Measurements from ENCODE around the gene LDLRAD4. TPM values are rescaled to one million over a fixed set of nuclear protein-coding genes. Genes with fewer than 3 reads are reported as not detected.

The LDLRAD4 gene
- total and polyA plus RNA-seq, 5 donors from 2014 or later, result 42.4 to 207 (median 49.8) TPM

GRCh38 chr18:13430663-13431062 is 212.1 kb downstream of the LDLRAD4 start:
- H3K9me3 ChIP-seq (ENCODE audit: control insufficient read depth in 2 of 2, low read length in 2 of 2), result no peaks in the 10 kb centered on the region
- peaks cover 10% of the 10 kb centered on the region for H3K4me1 ChIP-seq (ENCODE audit: control insufficient read depth, insufficient read depth, low read length, poor library complexity, severe bottlenecking)
- Mint-ChIP-seq H3K4me3 (no peak overlapping the region), H3K4me1 (peaks cover 12 to 75% (median 50%) of the 10 kb centered on the region in 4 donors), H3K27ac (peak overlapping the region in 1 of 3 donors; percentile 61), H3K27me3 (no peaks in the 10 kb centered on the region), H3K9me3 (no peaks in the 10 kb centered on the region), H3K36me3 (peaks cover 33% of the 10 kb centered on the region)
- DNase-seq, result no peak
- no peak for ATAC-seq (ENCODE audit: low read depth in 2 of 2)
- H3K27me3 ChIP-seq (ENCODE audit: control insufficient read depth, insufficient read depth, low read length), result no peaks in the 10 kb centered on the region
- peak overlapping the region; percentile 1 for H3K27ac ChIP-seq (ENCODE audit: insufficient read depth, low read length, poor library complexity, severe bottlenecking)
- peaks cover 16% of the 10 kb centered on the region for H3K36me3 ChIP-seq (ENCODE audit: control insufficient read depth, insufficient read depth, low read length)
- no peak overlapping the region for H3K4me3 ChIP-seq (ENCODE audit: low read depth, low read length)

GRCh38 chr18:13431886-13432285 is 213.3 kb downstream of the LDLRAD4 start:
- DNase-seq, result no peak
- H3K9me3 ChIP-seq (ENCODE audit: control insufficient read depth in 2 of 2, low read length in 2 of 2), result no peaks in the 10 kb centered on the region
- no peak overlapping the region for H3K27ac ChIP-seq (ENCODE audit: insufficient read depth, low read length, poor library complexity, severe bottlenecking)
- H3K27me3 ChIP-seq (ENCODE audit: control insufficient read depth, insufficient read depth, low read length), result no peaks in the 10 kb centered on the region
- peaks cover 24 to 77% (median 57%) of the 10 kb centered on the region in 4 donors for H3K4me1 Mint-ChIP-seq
- no peak for ATAC-seq (ENCODE audit: low read depth in 2 of 2)
- H3K4me3 ChIP-seq (ENCODE audit: low read depth, low read length), result no peak overlapping the region
- H3K27ac Mint-ChIP-seq, result peak overlapping the region in 1 of 3 donors; percentile 61
- peaks cover 16% of the 10 kb centered on the region for H3K36me3 ChIP-seq (ENCODE audit: control insufficient read depth, insufficient read depth, low read length)
- H3K9me3 Mint-ChIP-seq, result no peaks in the 10 kb centered on the region
- peaks cover 20% of the 10 kb centered on the region for H3K4me1 ChIP-seq (ENCODE audit: control insufficient read depth, insufficient read depth, low read length, poor library complexity, severe bottlenecking)
- H3K4me3 Mint-ChIP-seq, result peak overlapping the region in 1 of 4 donors; percentile 21
- peaks cover 27% of the 10 kb centered on the region for H3K36me3 Mint-ChIP-seq
- no peaks in the 10 kb centered on the region for H3K27me3 Mint-ChIP-seq

GRCh38 chr18:13433125-13433524 is 214.6 kb downstream of the LDLRAD4 start:
- Mint-ChIP-seq H3K4me1 (peaks cover 24 to 85% (median 62%) of the 10 kb centered on the region in 4 donors), H3K27ac (peak overlapping the region; percentile 61 to 84 (median 64))

GRCh38 chr18:13433685-13434084 is 215.1 kb downstream of the LDLRAD4 start:
- H3K4me1 ChIP-seq (ENCODE audit: control insufficient read depth, insufficient read depth, low read length, poor library complexity, severe bottlenecking), result peaks cover 38% of the 10 kb centered on the region
- no peak overlapping the region for H3K4me3 ChIP-seq (ENCODE audit: low read depth, low read length)
- H3K36me3 ChIP-seq (ENCODE audit: control insufficient read depth, insufficient read depth, low read length), result peaks cover 12% of the 10 kb centered on the region
- Mint-ChIP-seq H3K4me1 (peaks cover 29 to 85% (median 65%) of the 10 kb centered on the region in 4 donors), H3K36me3 (peaks cover 21% of the 10 kb centered on the region), H3K27me3 (no peaks in the 10 kb centered on the region), H3K4me3 (no peak overlapping the region), H3K27ac (no peak overlapping the region), H3K9me3 (no peaks in the 10 kb centered on the region)
- no peaks in the 10 kb centered on the region for H3K9me3 ChIP-seq (ENCODE audit: control insufficient read depth in 2 of 2, low read length in 2 of 2)
- no peaks in the 10 kb centered on the region for H3K27me3 ChIP-seq (ENCODE audit: control insufficient read depth, insufficient read depth, low read length)
- ATAC-seq (ENCODE audit: low read depth in 2 of 2) (no peak), DNase-seq (no peak)
- no peak overlapping the region for H3K27ac ChIP-seq (ENCODE audit: insufficient read depth, low read length, poor library complexity, severe bottlenecking)

More at GRCh38 chr18:13433125-13433524, 214.6 kb downstream of the LDLRAD4 start:
- ATAC-seq (ENCODE audit: low read depth in 2 of 2) (no peak), DNase-seq (peak in 1 of 3 donors; percentile 27)
- Histone ChIP-seq H3K9me3 (ENCODE audit: control insufficient read depth in 2 of 2, low read length in 2 of 2) (no peaks in the 10 kb centered on the region), H3K27me3 (ENCODE audit: control insufficient read depth, insufficient read depth, low read length) (no peaks in the 10 kb centered on the region), H3K27ac (ENCODE audit: insufficient read depth, low read length, poor library complexity, severe bottlenecking) (peak overlapping the region; percentile 27), H3K4me3 (ENCODE audit: low read depth, low read length) (no peak overlapping the region), H3K36me3 (ENCODE audit: control insufficient read depth, insufficient read depth, low read length) (peaks cover 12% of the 10 kb centered on the region), H3K4me1 (ENCODE audit: control insufficient read depth, insufficient read depth, low read length, poor library complexity, severe bottlenecking) (peaks cover 32% of the 10 kb centered on the region)
- Mint-ChIP-seq H3K4me3 (peak overlapping the region in 2 of 4 donors; percentile 39 to 63), H3K36me3 (peaks cover 23% of the 10 kb centered on the region), H3K27me3 (no peaks in the 10 kb centered on the region), H3K9me3 (no peaks in the 10 kb centered on the region)

GRCh38 chr18:13434854-13435253 is 216.3 kb downstream of the LDLRAD4 start:
- Mint-ChIP-seq H3K27ac (peak overlapping the region in 1 of 3 donors; percentile 89), H3K4me1 (peaks cover 34 to 88% (median 63%) of the 10 kb centered on the region in 4 donors), H3K27me3 (no peaks in the 10 kb centered on the region), H3K4me3 (peak overlapping the region in 1 of 4 donors; percentile 28), H3K36me3 (peaks cover 15% of the 10 kb centered on the region), H3K9me3 (no peaks in the 10 kb centered on the region)
- DNase-seq (no peak), ATAC-seq (ENCODE audit: low read depth in 2 of 2) (no peak)
- Histone ChIP-seq H3K27me3 (ENCODE audit: control insufficient read depth, insufficient read depth, low read length) (no peaks in the 10 kb centered on the region), H3K9me3 (ENCODE audit: control insufficient read depth in 2 of 2, low read length in 2 of 2) (no peaks in the 10 kb centered on the region), H3K4me1 (ENCODE audit: control insufficient read depth, insufficient read depth, low read length, poor library complexity, severe bottlenecking) (peaks cover 45% of the 10 kb centered on the region), H3K36me3 (ENCODE audit: control insufficient read depth, insufficient read depth, low read length) (peaks cover 13% of the 10 kb centered on the region), H3K4me3 (ENCODE audit: low read depth, low read length) (no peak overlapping the region), H3K27ac (ENCODE audit: insufficient read depth, low read length, poor library complexity, severe bottlenecking) (peak overlapping the region; percentile 36)

- Mint-ChIP-seq H3K27me3 (no peaks in the 10 kb centered on the region), H3K36me3 (peaks cover 16% of the 10 kb centered on the region), H3K4me3 (peak overlapping the region; percentile 15 to 88 (median 46)), H3K4me1 (peaks cover 34 to 90% (median 61%) of the 10 kb centered on the region in 4 donors), H3K9me3 (no peaks in the 10 kb centered on the region), H3K27ac (peak overlapping the region; percentile 67 to 95 (median 89))
- Histone ChIP-seq H3K4me3 (ENCODE audit: low read depth, low read length) (peak overlapping the region; percentile 76), H3K4me1 (ENCODE audit: control insufficient read depth, insufficient read depth, low read length, poor library complexity, severe bottlenecking) (peaks cover 45% of the 10 kb centered on the region), H3K9me3 (ENCODE audit: control insufficient read depth in 2 of 2, low read length in 2 of 2) (no peaks in the 10 kb centered on the region), H3K36me3 (ENCODE audit: control insufficient read depth, insufficient read depth, low read length) (peaks cover 20% of the 10 kb centered on the region), H3K27me3 (ENCODE audit: control insufficient read depth, insufficient read depth, low read length) (no peaks in the 10 kb centered on the region), H3K27ac (ENCODE audit: insufficient read depth, low read length, poor library complexity, severe bottlenecking) (peak overlapping the region; percentile 84)
- ATAC-seq (ENCODE audit: low read depth in 2 of 2), result peak; percentile 63 to 72
- peak in 1 of 3 donors; percentile 67 for DNase-seq
Observed at GRCh38 chr18:13435586-13436333, 217.2 kb downstream of the LDLRAD4 start.

GRCh38 chr18:13436576-13436975 is 218.0 kb downstream of the LDLRAD4 start:
- H3K4me1 ChIP-seq (ENCODE audit: control insufficient read depth, insufficient read depth, low read length, poor library complexity, severe bottlenecking), result peaks cover 45% of the 10 kb centered on the region
- H3K4me3 Mint-ChIP-seq, result peak overlapping the region; percentile 48 to 88 (median 84)

More at GRCh38 chr18:13436576-13436975, 218.0 kb downstream of the LDLRAD4 start:
- no peaks in the 10 kb centered on the region for H3K9me3 Mint-ChIP-seq
- ATAC-seq (ENCODE audit: low read depth in 2 of 2), result peak; percentile 44 to 57
- Histone ChIP-seq H3K4me3 (ENCODE audit: low read depth, low read length) (peak overlapping the region; percentile 76), H3K36me3 (ENCODE audit: control insufficient read depth, insufficient read depth, low read length) (peaks cover 21% of the 10 kb centered on the region), H3K27ac (ENCODE audit: insufficient read depth, low read length, poor library complexity, severe bottlenecking) (peak overlapping the region; percentile 84), H3K9me3 (ENCODE audit: control insufficient read depth in 2 of 2, low read length in 2 of 2) (no peaks in the 10 kb centered on the region), H3K27me3 (ENCODE audit: control insufficient read depth, insufficient read depth, low read length) (no peaks in the 10 kb centered on the region)
- H3K4me1 Mint-ChIP-seq, result peaks cover 34 to 91% (median 64%) of the 10 kb centered on the region in 4 donors
- no peaks in the 10 kb centered on the region for H3K27me3 Mint-ChIP-seq
- peak overlapping the region; percentile 89 to 98 (median 95) for H3K27ac Mint-ChIP-seq
- peaks cover 17% of the 10 kb centered on the region for H3K36me3 Mint-ChIP-seq
- peak in 2 of 3 donors; percentile 53 to 80 for DNase-seq
